Subcutaneous abdominal adipose tissue (tissue), 5 donors: ENCODE measurements around the gene GATAD2A.

Experiments used
- H3K27ac ChIP-seq: one replicate; pipeline ENCODE4 v1.7.0; 2013; ENCODE audit warnings: low read depth, mild to moderate bottlenecking, inconsistent platforms, low read length, moderate library complexity
- H3K27me3 ChIP-seq, 5 donors: one replicate each; pipeline ENCODE4 v1.7.0; 2013; ENCODE audit warnings: low read length in 5 of 5, inconsistent platforms in 1 of 5; ENCODE audit not compliant: control insufficient read depth in 5 of 5, insufficient read depth in 4 of 5
- H3K36me3 ChIP-seq, 5 donors: one replicate each; pipeline ENCODE4 v1.7.0; 2013; ENCODE audit warnings: low read length in 5 of 5; ENCODE audit not compliant: control insufficient read depth in 5 of 5, insufficient read depth in 5 of 5
- H3K4me1 ChIP-seq, 5 donors: one replicate each; pipeline ENCODE4 v1.7.0; 2013; ENCODE audit warnings: low read length in 5 of 5, mild to moderate bottlenecking in 3 of 5, moderate library complexity in 1 of 5; ENCODE audit not compliant: control insufficient read depth in 5 of 5, insufficient read depth in 5 of 5
- H3K4me3 ChIP-seq, 5 donors: one replicate each; pipeline ENCODE4 v1.7.0; 2013; ENCODE audit warnings: low read length in 5 of 5, low read depth in 1 of 5
- H3K9ac ChIP-seq, 5 donors: one replicate each; pipeline ENCODE4 v1.7.0; 2013; ENCODE audit warnings: low read length in 5 of 5, mild to moderate bottlenecking in 4 of 5, moderate library complexity in 3 of 5
- H3K9me3 ChIP-seq, 5 donors: one replicate each; pipeline ENCODE4 v1.7.0; 2013; ENCODE audit warnings: low read length in 5 of 5; ENCODE audit not compliant: control insufficient read depth in 5 of 5
- donor health status: healthy.
- donor health status: healthy.
- donor health status: healthy.
- donor health status: healthy.
- donor health status: healthy.

GATAD2A gene

DNA sequence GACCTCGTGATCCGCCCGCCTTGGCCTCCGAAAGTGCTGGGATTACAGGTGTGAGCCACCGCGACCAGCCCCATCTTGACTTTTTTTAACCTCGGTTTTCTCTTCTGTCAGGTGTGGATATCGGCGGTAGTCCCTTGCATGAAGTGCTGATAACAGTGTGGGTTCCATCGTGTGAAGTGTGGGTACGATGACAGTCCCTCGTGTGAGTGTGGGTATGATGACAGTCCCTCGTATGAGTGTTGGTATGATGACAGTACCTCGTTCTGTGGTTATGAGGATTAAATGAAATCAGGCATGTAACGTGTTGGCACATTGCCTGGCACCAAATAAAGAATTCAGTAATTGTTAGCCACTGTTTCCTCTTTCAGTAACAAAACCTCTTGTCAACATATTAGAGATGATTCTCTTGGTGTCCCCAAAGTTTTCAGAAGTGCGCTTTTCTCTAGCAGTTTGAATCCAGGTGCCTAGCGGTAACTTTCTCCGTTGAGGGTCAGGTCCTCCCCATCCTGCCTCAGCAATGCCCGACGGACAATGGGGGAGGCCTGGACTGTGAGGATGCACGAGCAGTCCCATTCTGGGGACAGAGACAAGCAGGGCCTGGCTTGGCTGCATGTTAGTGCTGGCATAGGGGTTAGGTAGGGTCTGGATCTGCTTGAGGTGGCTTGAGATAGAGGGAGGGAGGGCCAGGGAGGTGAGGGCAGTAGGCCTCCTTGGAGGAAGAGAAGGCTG lies 15.3 kb downstream of the GATAD2A start:
- Histone ChIP-seq H3K4me3 (no peak overlapping the region), H3K4me1 (peaks cover 8 to 47% (median 45%) of the 10 kb centered on the region in 5 donors), H3K9ac (peak overlapping the region in 1 of 5 donors; percentile 35), H3K27me3 (no peaks in the 10 kb centered on the region), H3K36me3 (no peaks in the 10 kb centered on the region), H3K9me3 (no peaks in the 10 kb centered on the region), H3K27ac (no peak overlapping the region)

DNA sequence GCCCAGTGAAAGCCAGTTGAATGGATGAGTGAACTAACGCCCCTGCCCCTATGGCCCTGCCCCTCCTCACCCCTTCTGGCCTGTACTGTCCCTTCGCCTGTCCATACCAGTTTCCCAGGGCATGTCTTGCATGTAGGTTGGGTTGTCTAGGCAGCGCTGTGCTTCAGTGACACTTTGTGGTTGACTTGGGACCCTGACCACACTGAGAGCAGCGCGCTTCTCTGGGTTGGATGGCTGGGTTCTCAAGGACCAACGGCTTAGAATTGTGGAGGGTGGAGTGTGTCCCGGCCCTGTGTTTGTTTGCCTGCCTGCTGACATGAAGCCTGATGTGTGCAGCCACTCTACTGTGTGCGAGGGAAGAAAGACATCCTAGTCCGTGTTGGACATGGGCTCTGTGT lies 15.8 kb downstream of the GATAD2A start:
- Histone ChIP-seq H3K4me3 (no peak overlapping the region), H3K36me3 (no peaks in the 10 kb centered on the region), H3K9me3 (no peaks in the 10 kb centered on the region), H3K9ac (peak overlapping the region in 2 of 5 donors; percentile 26 to 35), H3K27ac (no peak overlapping the region), H3K27me3 (no peaks in the 10 kb centered on the region), H3K4me1 (peaks cover 7 to 50% (median 44%) of the 10 kb centered on the region in 5 donors)

GRCh38 chr19:19422156-19422555 lies 16.7 kb downstream of the GATAD2A start:
- H3K36me3 ChIP-seq, result no peaks in the 10 kb centered on the region
- no peak overlapping the region for H3K4me3 ChIP-seq
- no peaks in the 10 kb centered on the region for H3K9me3 ChIP-seq
- peaks cover 6 to 48% (median 40%) of the 10 kb centered on the region in 5 donors for H3K4me1 ChIP-seq
- no peak overlapping the region for H3K27ac ChIP-seq
- H3K9ac ChIP-seq, result no peak overlapping the region
- no peaks in the 10 kb centered on the region for H3K27me3 ChIP-seq

GRCh38 chr19:19423322-19423721 lies 17.8 kb downstream of the GATAD2A start:
- Histone ChIP-seq H3K27me3 (no peaks in the 10 kb centered on the region), H3K36me3 (peaks cover 0 to 3% (median 0%) of the 10 kb centered on the region in 5 donors), H3K9me3 (no peaks in the 10 kb centered on the region), H3K9ac (no peak overlapping the region), H3K27ac (no peak overlapping the region), H3K4me1 (peaks cover 6 to 50% (median 31%) of the 10 kb centered on the region in 5 donors), H3K4me3 (no peak overlapping the region)

- Histone ChIP-seq H3K27me3 (no peaks in the 10 kb centered on the region), H3K4me1 (peaks cover 0 to 42% (median 26%) of the 10 kb centered on the region in 5 donors), H3K9me3 (no peaks in the 10 kb centered on the region), H3K4me3 (no peak overlapping the region), H3K27ac (no peak overlapping the region), H3K36me3 (peaks cover 0 to 3% (median 0%) of the 10 kb centered on the region in 5 donors), H3K9ac (no peak overlapping the region)
These were observed 19.8 kb downstream of the GATAD2A start for GRCh38 chr19:19425170-19425875.

GRCh38 chr19:19426216-19426615 lies 20.7 kb downstream of the GATAD2A start:
- Histone ChIP-seq H3K27ac (no peak overlapping the region), H3K4me1 (peaks cover 0 to 35% (median 19%) of the 10 kb centered on the region in 5 donors)

DNA sequence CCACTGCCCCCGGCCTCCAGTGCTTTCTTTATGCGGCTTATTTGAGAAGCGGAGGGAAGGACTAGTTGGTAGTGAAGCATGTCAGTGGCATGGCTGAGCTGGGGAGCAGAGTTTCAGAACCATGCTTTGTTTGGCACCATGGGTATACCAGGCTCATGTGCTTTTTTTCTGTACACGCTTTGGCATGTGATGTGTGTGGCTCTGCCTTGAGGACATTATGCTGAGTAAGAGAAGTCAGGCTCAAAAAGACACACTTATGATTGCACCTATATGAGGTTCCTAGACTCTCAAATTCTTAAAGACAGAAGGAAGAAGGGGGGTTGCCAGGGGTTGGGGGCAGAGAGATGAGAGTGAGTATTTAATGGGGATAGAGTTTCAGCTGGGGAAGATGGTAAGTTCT lies 21.3 kb downstream of the GATAD2A start:
- H3K27me3 ChIP-seq, result no peaks in the 10 kb centered on the region
- H3K9me3 ChIP-seq, result no peaks in the 10 kb centered on the region
- peaks cover 0 to 3% (median 0%) of the 10 kb centered on the region in 5 donors for H3K36me3 ChIP-seq
- no peak overlapping the region for H3K9ac ChIP-seq
- peaks cover 0 to 33% (median 17%) of the 10 kb centered on the region in 5 donors for H3K4me1 ChIP-seq
- H3K4me3 ChIP-seq, result no peak overlapping the region
- no peak overlapping the region for H3K27ac ChIP-seq

More at GRCh38 chr19:19426216-19426615, 20.7 kb downstream of the GATAD2A start:
- Histone ChIP-seq H3K9ac (no peak overlapping the region), H3K27me3 (no peaks in the 10 kb centered on the region), H3K4me3 (no peak overlapping the region), H3K36me3 (peaks cover 0 to 3% (median 0%) of the 10 kb centered on the region in 5 donors), H3K9me3 (no peaks in the 10 kb centered on the region)

GRCh38 chr19:19427302-19427701 lies 21.8 kb downstream of the GATAD2A start:
- H3K9ac ChIP-seq, result no peak overlapping the region
- H3K27ac ChIP-seq, result no peak overlapping the region
- no peaks in the 10 kb centered on the region for H3K27me3 ChIP-seq
- H3K9me3 ChIP-seq, result no peaks in the 10 kb centered on the region
- no peak overlapping the region for H3K4me3 ChIP-seq
- peaks cover 0 to 3% (median 0%) of the 10 kb centered on the region in 5 donors for H3K36me3 ChIP-seq
- H3K4me1 ChIP-seq, result peaks cover 0 to 28% (median 17%) of the 10 kb centered on the region in 5 donors

DNA sequence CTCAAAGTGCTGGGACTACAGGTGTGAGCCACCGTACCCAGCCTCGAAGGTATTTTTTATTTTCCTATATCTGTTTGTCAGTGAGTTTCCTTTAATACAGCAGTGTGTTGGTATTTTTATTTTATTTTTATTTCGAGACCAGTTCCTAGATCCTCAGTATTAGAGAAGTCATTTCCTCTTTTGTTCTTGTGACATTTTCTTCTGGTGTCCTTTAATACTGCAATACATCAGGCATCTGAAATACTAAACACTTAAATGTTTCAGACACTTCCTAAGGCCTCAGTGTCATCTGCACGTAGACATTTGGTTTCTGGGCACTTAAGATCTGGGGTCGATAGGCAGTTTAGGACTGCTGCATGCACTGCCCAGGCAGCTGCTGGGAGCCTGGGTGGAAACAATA lies 22.5 kb downstream of the GATAD2A start:
- no peak overlapping the region for H3K9ac ChIP-seq
- peaks cover under 1 to 26% (median 17%) of the 10 kb centered on the region in 5 donors for H3K4me1 ChIP-seq
- no peaks in the 10 kb centered on the region for H3K9me3 ChIP-seq
- H3K36me3 ChIP-seq, result peaks cover 0 to 3% (median 0%) of the 10 kb centered on the region in 5 donors
- H3K4me3 ChIP-seq, result no peak overlapping the region
- H3K27ac ChIP-seq, result no peak overlapping the region
- no peaks in the 10 kb centered on the region for H3K27me3 ChIP-seq

DNA sequence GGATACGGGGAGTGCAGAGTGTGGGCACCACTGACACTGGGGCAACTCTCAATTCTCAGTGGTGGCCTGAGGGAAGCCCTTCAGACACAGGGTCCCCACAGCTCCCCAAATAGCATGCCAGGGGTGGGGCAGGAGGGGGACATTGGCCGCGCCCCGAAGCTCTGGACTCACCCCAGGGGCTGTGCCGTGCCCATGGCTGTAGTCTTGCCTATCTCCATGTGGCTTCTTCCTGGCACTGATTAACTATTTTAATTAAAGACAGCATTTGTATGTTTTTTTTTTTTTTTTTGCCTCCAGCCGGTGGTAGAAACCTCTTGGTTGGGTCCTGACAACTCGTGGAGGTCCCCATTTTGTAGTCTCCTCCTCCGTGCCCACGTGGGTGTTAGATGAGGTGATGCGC lies 23.3 kb downstream of the GATAD2A start:
- Histone ChIP-seq H3K36me3 (peaks cover 0 to 3% (median 0%) of the 10 kb centered on the region in 5 donors), H3K9ac (no peak overlapping the region), H3K27ac (no peak overlapping the region), H3K27me3 (no peaks in the 10 kb centered on the region), H3K4me1 (peaks cover 3 to 29% (median 19%) of the 10 kb centered on the region in 5 donors), H3K9me3 (no peaks in the 10 kb centered on the region), H3K4me3 (no peak overlapping the region)
